IMR-90 (cell line): ENCODE data around the gene AJUBA. TPM values are rescaled to one million over a fixed set of nuclear protein-coding genes. Genes with fewer than 3 reads are reported as not detected.

ENCODE experiments used
- ATAC-seq: fragments of 200-7000 bp; cut with Tn5 transposase; 2 replicates; pipeline ENCODE4 v1.9.1; 2020; ENCODE audit warnings: low read depth, mild to moderate bottlenecking, moderate library complexity
- BruUV-seq: library from RNA; stranded (reverse); fragments of 400-500 nt; replicated peaks from 2 replicates; lab custom pipeline; 2021; lab: Mats Ljungman, UMichigan
- CTCF ChIA-PET: fragments of 300-600 bp; formaldehyde crosslinking; extraction: SDS; loops from one replicate; lab custom pipeline; 2021; ENCODE audit warnings: antibody characterized with exemption; lab: Yijun Ruan, JAX
- POLR2A ChIA-PET: fragments of 300-600 bp; sonication (Branson Sonifier 250); formaldehyde crosslinking; loops from one replicate; lab custom pipeline; 2022; ENCODE audit warnings: antibody characterized with exemption; ENCODE audit not compliant: unreplicated experiment; lab: Charles Lee
- DNase-seq: peaks from one replicate; pipeline ENCODE4 v3.0.0; 2013
- H2AFZ ChIP-seq: replicated peaks from 2 replicates; pipeline ENCODE3; 2013; ENCODE audit warnings: low read length, mild to moderate bottlenecking; ENCODE audit not compliant: poor library complexity
- H2AK5ac ChIP-seq: 2 replicates; pipeline ENCODE4 v1.6.1; 2013; ENCODE audit warnings: low read depth, low read length, inconsistent platforms
- H2AK9ac ChIP-seq: replicated peaks from 2 replicates; pipeline ENCODE3; 2013; ENCODE audit warnings: mild to moderate bottlenecking, low read depth, low read length, moderate library complexity; ENCODE audit not compliant: poor library complexity
- H2BK120ac ChIP-seq: 2 replicates; pipeline ENCODE4 v1.6.1; 2013; ENCODE audit warnings: low read depth, low read length, inconsistent platforms
- H2BK15ac ChIP-seq: 3 replicates; pipeline ENCODE4 v1.6.1; 2013; ENCODE audit warnings: low read depth, low read length, inconsistent platforms
- H2BK20ac ChIP-seq: 2 replicates; pipeline ENCODE4 v1.6.1; 2013; ENCODE audit warnings: low read depth, mild to moderate bottlenecking, inconsistent platforms, low read length, moderate library complexity
- H2BK5ac ChIP-seq: 2 replicates; pipeline ENCODE4 v1.6.1; 2013; ENCODE audit warnings: mild to moderate bottlenecking, low read depth, low read length, inconsistent platforms; ENCODE audit not compliant: poor library complexity, severe bottlenecking
- H3K14ac ChIP-seq: replicated peaks from 2 replicates; pipeline ENCODE4 v1.6.1; 2013; ENCODE audit warnings: low read depth, low read length, inconsistent platforms
- H3K18ac ChIP-seq: 2 replicates; pipeline ENCODE4 v1.6.1; 2013; ENCODE audit warnings: low read depth, low read length, control low read depth
- H3K23ac ChIP-seq: 2 replicates; pipeline ENCODE4 v1.6.1; 2013; ENCODE audit warnings: low read depth, low read length, inconsistent platforms
- H3K27ac ChIP-seq: 2 replicates; pipeline ENCODE4 v1.5.1; 2013; ENCODE audit warnings: mild to moderate bottlenecking, control low read depth, low read length; ENCODE audit not compliant: insufficient read depth
- H3K27me3 ChIP-seq: 2 replicates; pipeline ENCODE4 v1.6.1; 2013; ENCODE audit warnings: low read length; ENCODE audit not compliant: control insufficient read depth, insufficient read depth
- H3K36me3 ChIP-seq: 2 replicates; pipeline ENCODE4 v1.6.1; 2013; ENCODE audit warnings: low read length, mixed read lengths; ENCODE audit not compliant: control insufficient read depth, insufficient read depth
- H3K4ac ChIP-seq: 2 replicates; pipeline ENCODE4 v1.6.1; 2013; ENCODE audit warnings: low read depth, low read length, inconsistent platforms
- H3K4me1 ChIP-seq: 2 replicates; pipeline ENCODE4 v1.6.1; 2013; ENCODE audit warnings: low read length, mixed read lengths; ENCODE audit not compliant: control insufficient read depth, insufficient read depth
- H3K4me2 ChIP-seq: 2 replicates; pipeline ENCODE4 v1.6.1; 2013; ENCODE audit warnings: low read depth, mild to moderate bottlenecking, control low read depth, low read length, moderate library complexity
- H3K4me3 ChIP-seq: 2 replicates; pipeline ENCODE4 v1.5.1; 2013; ENCODE audit warnings: low read depth, mild to moderate bottlenecking, control low read depth, low read length, moderate library complexity; ENCODE audit not compliant: insufficient read depth
- H3K56ac ChIP-seq: 2 replicates; pipeline ENCODE4 v1.6.1; 2013; ENCODE audit warnings: low read length, inconsistent platforms; ENCODE audit not compliant: insufficient read depth; ENCODE audit errors: extremely low read depth
- H3K79me1 ChIP-seq, 2 experiments: 2 replicates each; pipeline ENCODE4 v1.6.1; 2013; ENCODE audit warnings: low read length in 2 of 2, inconsistent platforms in 1 of 2, low read depth in 1 of 2
- H3K9ac ChIP-seq: 2 replicates; pipeline ENCODE4 v1.6.1; 2013; ENCODE audit warnings: low read depth, low read length, control low read depth
- H3K9me1 ChIP-seq: 2 replicates; pipeline ENCODE4 v1.6.1; 2013; ENCODE audit warnings: low read length, inconsistent platforms; ENCODE audit not compliant: insufficient read depth
- H3K9me3 ChIP-seq: 2 replicates; pipeline ENCODE4 v1.6.1; 2013; ENCODE audit warnings: low read length; ENCODE audit not compliant: control insufficient read depth, insufficient read depth
- H4K20me1 ChIP-seq: 2 replicates; pipeline ENCODE4 v1.6.1; 2013; ENCODE audit warnings: low read length, inconsistent platforms; ENCODE audit not compliant: insufficient read depth
- H4K5ac ChIP-seq: 2 replicates; pipeline ENCODE4 v1.6.1; 2013; ENCODE audit warnings: mild to moderate bottlenecking, low read depth, low read length, control low read depth
- H4K8ac ChIP-seq, 2 experiments: 2 replicates each; pipeline ENCODE4 v1.6.1; 2013; ENCODE audit warnings: low read depth in 2 of 2, low read length in 2 of 2, control low read depth in 1 of 2, inconsistent platforms in 1 of 2
- H4K91ac ChIP-seq: 2 replicates; pipeline ENCODE4 v1.6.1; 2013; ENCODE audit warnings: low read depth, low read length, inconsistent platforms; ENCODE audit not compliant: insufficient read depth
- BHLHE40 ChIP-seq: fragments of 150-350 bp; IDR thresholded peaks from 2 replicates; pipeline ENCODE4 v1.6.1; 2016; ENCODE audit warnings: mild to moderate bottlenecking, low read depth, low read length
- CEBPB ChIP-seq: IDR thresholded peaks from 2 replicates; pipeline ENCODE4 v1.6.1; 2012; ENCODE audit warnings: low read depth, low read length, improper control_type of control experiment
- CHD1 ChIP-seq: IDR thresholded peaks from 2 replicates; pipeline ENCODE4 v1.6.1; 2012; ENCODE audit warnings: low read depth, low read length, improper control_type of control experiment
- CTCF ChIP-seq: conservative IDR thresholded peaks from 2 replicates; pipeline ENCODE4 v1.5.1; 2012; ENCODE audit warnings: mild to moderate bottlenecking, low read depth, low read length, improper control_type of control experiment
- FOS ChIP-seq: fragments of 150-350 bp; IDR thresholded peaks from 2 replicates; pipeline ENCODE4 v1.6.1; 2016; ENCODE audit warnings: low read depth, low read length
- MAFK ChIP-seq: IDR thresholded peaks from 2 replicates; pipeline ENCODE4 v1.6.1; 2012; ENCODE audit warnings: low read depth, low read length, improper control_type of control experiment
- MAZ ChIP-seq: IDR thresholded peaks from 2 replicates; pipeline ENCODE4 v1.6.1; 2012; ENCODE audit warnings: low read depth, mild to moderate bottlenecking, low read length, improper control_type of control experiment, moderate library complexity, borderline replicate concordance
- MXI1 ChIP-seq: IDR thresholded peaks from 2 replicates; pipeline ENCODE4 v1.6.1; 2012; ENCODE audit warnings: low read depth, mild to moderate bottlenecking, low read length, moderate library complexity, borderline replicate concordance
- POLR2A ChIP-seq: IDR thresholded peaks from 2 replicates; pipeline ENCODE4 v1.6.1; 2012; ENCODE audit warnings: mild to moderate bottlenecking, low read depth, low read length
- RAD21 ChIP-seq: IDR thresholded peaks from 2 replicates; pipeline ENCODE4 v1.6.1; 2012; ENCODE audit warnings: low read length, improper control_type of control experiment
- RCOR1 ChIP-seq: IDR thresholded peaks from 2 replicates; pipeline ENCODE4 v1.6.1; 2012; ENCODE audit warnings: mild to moderate bottlenecking, low read length, improper control_type of control experiment; ENCODE audit not compliant: insufficient replicate concordance
- RFX5 ChIP-seq: IDR thresholded peaks from 2 replicates; pipeline ENCODE4 v1.8.0; 2012; ENCODE audit warnings: low read depth, mild to moderate bottlenecking, low read length, moderate library complexity
- SMC3 ChIP-seq: fragments of 150-350 bp; IDR thresholded peaks from 2 replicates; pipeline ENCODE4 v1.6.1; 2016; ENCODE audit warnings: low read depth, mild to moderate bottlenecking, antibody characterized with exemption, low read length, moderate library complexity
- USF2 ChIP-seq: fragments of 150-350 bp; IDR thresholded peaks from 2 replicates; pipeline ENCODE4 v1.6.1; 2017; ENCODE audit warnings: mild to moderate bottlenecking, antibody characterized with exemption, low read length, low read depth
- whole genome bisulfite sequencing, 2 experiments: methylation state at CpG; one replicate each; pipeline versions ENCODE4 v1.1.5 to v1.1.7; 2013; ENCODE audit warnings: missing lambda C conversion rate in 2 of 2; ENCODE audit not compliant: insufficient read length in 1 of 2; ENCODE audit errors: extremely low coverage in 2 of 2; 5-methylcytosine and 5-hydroxymethylcytosine counted together
- dilution Hi-C: fragments of 300-500 bp; cut with HindIII; formaldehyde crosslinking; loops from one replicate; pipeline ENCODE4 v1.14.3; 2018; ENCODE audit warnings: low sequenced_read_pairs; ENCODE audit not compliant: unreplicated experiment
- in situ Hi-C: fragments of 300-500 bp; cut with MboI; formaldehyde crosslinking; loops from 3 replicates; pipeline ENCODE4 v1.14.3; 2019; ENCODE audit warnings: low sequenced_read_pairs, inconsistent platforms, mixed read lengths
- intact Hi-C: fragments of 100-400 bp; cut with micrococcal nuclease; formaldehyde crosslinking; loops from 2 replicates; pipeline ENCODE4 v1.10.0; 2022
- polyA plus RNA-seq, 3 experiments: library from polyadenylated mRNA; depleted of rRNA; stranded (reverse); fragments of >200 nt; gene quantifications; 2 replicates each; pipeline ENCODE4 v1.2.3, GENCODE V29; 2012; ENCODE audit warnings: low replicate concordance in 1 of 3
- total RNA-seq: library from RNA; depleted of rRNA; stranded (reverse); fragments of >200 nt; gene quantifications from 2 replicates; pipeline ENCODE4 v1.2.3, GENCODE V29; 2012

The AJUBA gene
- total and polyA plus RNA-seq, 2 of the 4 experiments (the other 2 are of a cell fraction): 46.4 to 67.6 TPM

GRCh38 chr14:23023022-23023794 lies 40.9 kb upstream of the AJUBA start (continued):
- no peak for TF ChIP-seq MXI1

- Histone ChIP-seq H4K8ac (no peak overlapping the region), H3K14ac (no peak overlapping the region), H2AK5ac (no peak overlapping the region), H3K27me3 (no peaks in the 10 kb centered on the region), H2BK5ac (no peak overlapping the region), H3K4ac (no peak overlapping the region), H3K9ac (no peak overlapping the region), H3K4me3 (no peak overlapping the region), H3K27ac (no peak overlapping the region), H3K9me3 (no peaks in the 10 kb centered on the region), H2AFZ (no peak overlapping the region), H3K23ac (no peak overlapping the region), H3K56ac (no peak overlapping the region), H2BK120ac (no peak overlapping the region), H4K20me1 (peaks cover 9% of the 10 kb centered on the region), H2BK15ac (no peak overlapping the region), H3K4me2 (no peak overlapping the region), H3K18ac (no peak overlapping the region), H4K91ac (no peak overlapping the region), H3K9me1 (peaks cover 9% of the 10 kb centered on the region), H3K79me1 (peaks cover 3 to 11% of the 10 kb centered on the region in 2 experiments; a peak in 2 of 4 replicates), H2BK20ac (no peak overlapping the region), H4K5ac (no peak overlapping the region), H3K4me1 (peaks cover 11% of the 10 kb centered on the region), H2AK9ac (no peak overlapping the region), H3K36me3 (peaks cover 14% of the 10 kb centered on the region)
- BruUV-seq: no TSS peak
- dilution Hi-C loops (no loop called here), intact Hi-C loops (no loop called here), in situ Hi-C loops (no loop called here)
- ATAC-seq (no peak), DNase-seq (no peak)
- ChIA-PET POLR2A (no interaction called here), CTCF (interaction anchor here (1.5 kb wide), 1 partner anchor 13 kb away, joined by 3 read pairs; no protein-coding TSS in a partner anchor)
- WGBS, 2 experiments: 43% methylated on average over 1 of the region's 7 CpGs; no CpG with 5 or more reads in 1 of the 2 experiments
- no peak for TF ChIP-seq RAD21
- TF ChIP-seq SMC3: no peak
- TF ChIP-seq CHD1: no peak
- TF ChIP-seq RFX5: no peak
- TF ChIP-seq FOS: no peak
- TF ChIP-seq MAFK: no peak
- TF ChIP-seq USF2: no peak
- TF ChIP-seq BHLHE40: no peak
- no peak for TF ChIP-seq MAZ
- no peak for TF ChIP-seq RCOR1
- TF ChIP-seq POLR2A: no peak
- no peak for TF ChIP-seq CEBPB
- TF ChIP-seq MXI1: no peak
- no peak for TF ChIP-seq CTCF
These were observed 39.6 kb upstream of the AJUBA start for GRCh38 chr14:23021889-23022442.
